ENCODE measurements around the gene PAQR5.

DNA sequence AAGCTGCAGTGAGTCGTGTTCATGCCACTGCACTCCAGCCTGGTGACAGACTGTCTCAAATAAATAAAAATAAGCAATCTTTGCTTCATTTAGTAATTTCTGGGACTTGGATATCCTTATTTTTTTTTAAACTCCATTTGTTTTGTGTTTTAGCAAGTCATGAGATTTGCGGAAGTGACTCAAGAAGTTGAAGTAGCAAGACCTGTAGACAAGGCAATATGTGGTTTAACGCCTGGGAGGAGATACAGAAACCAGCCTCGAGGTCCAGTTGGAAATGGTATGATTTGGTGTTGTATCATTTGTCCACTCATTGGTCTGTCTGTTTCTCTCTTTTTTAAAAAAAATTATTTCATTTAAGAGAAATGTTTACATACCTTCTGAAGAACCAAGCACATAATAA, 137.3 kb downstream of the PAQR5 start:
- TF ChIP-seq POLR2AphosphoS5 (IDR thresholded peaks at IDR 0.05; ENCODE audit: insufficient read depth, low read depth, low read length) (no peak), POLR2A (IDR thresholded peaks at IDR 0.05; ENCODE audit: low read depth, low read length) (no peak), MYC (IDR thresholded peaks at IDR 0.05; ENCODE audit: low read depth, low read length) (no peak), JUN (IDR thresholded peaks at IDR 0.05; ENCODE audit: borderline replicate concordance, insufficient read depth, insufficient read length, low read depth) (no peak)
- TF ChIP-seq, protein P1, sequence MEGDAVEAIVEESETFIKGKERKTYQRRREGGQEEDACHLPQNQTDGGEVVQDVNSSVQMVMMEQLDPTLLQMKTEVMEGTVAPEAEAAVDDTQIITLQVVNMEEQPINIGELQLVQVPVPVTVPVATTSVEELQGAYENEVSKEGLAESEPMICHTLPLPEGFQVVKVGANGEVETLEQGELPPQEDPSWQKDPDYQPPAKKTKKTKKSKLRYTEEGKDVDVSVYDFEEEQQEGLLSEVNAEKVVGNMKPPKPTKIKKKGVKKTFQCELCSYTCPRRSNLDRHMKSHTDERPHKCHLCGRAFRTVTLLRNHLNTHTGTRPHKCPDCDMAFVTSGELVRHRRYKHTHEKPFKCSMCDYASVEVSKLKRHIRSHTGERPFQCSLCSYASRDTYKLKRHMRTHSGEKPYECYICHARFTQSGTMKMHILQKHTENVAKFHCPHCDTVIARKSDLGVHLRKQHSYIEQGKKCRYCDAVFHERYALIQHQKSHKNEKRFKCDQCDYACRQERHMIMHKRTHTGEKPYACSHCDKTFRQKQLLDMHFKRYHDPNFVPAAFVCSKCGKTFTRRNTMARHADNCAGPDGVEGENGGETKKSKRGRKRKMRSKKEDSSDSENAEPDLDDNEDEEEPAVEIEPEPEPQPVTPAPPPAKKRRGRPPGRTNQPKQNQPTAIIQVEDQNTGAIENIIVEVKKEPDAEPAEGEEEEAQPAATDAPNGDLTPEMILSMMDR (IDR thresholded peaks at IDR 0.05; ENCODE audit: extremely low read depth in 1 of 2, insufficient read depth in 1 of 2, low read depth in 1 of 2, low read length in 2 of 2) = no peak

Data from endothelial cell of umbilical vein (primary cell).